ENCODE measurements around the gene KRTAP26-1. TPM values are rescaled to one million over a fixed set of nuclear protein-coding genes. Genes with fewer than 3 reads are reported as not detected.

Gene KRTAP26-1
- total RNA-seq, 4 donors from 2014 or later = not detected

- Histone ChIP-seq H3K4me1 (no peaks in the 10 kb centered on the region), H3K27me3 (no peaks in the 10 kb centered on the region), H3K9me3 (no peaks in the 10 kb centered on the region), H3K4me3 (no peak overlapping the region), H3K36me3 (no peaks in the 10 kb centered on the region), H3K27ac (replicated peaks in 1 of 4) (no peak overlapping the region)
- intact Hi-C loops (cut with DNase I) = no loop called here
- no peak for TF ChIP-seq POLR2A (IDR thresholded peaks at IDR 0.05; ENCODE audit: low read depth)
- DNase-seq (ENCODE audit: extremely low spot score) = no peak
Observed at GRCh38 chr21:30337772-30338171, 17.7 kb upstream of the KRTAP26-1 start.

GRCh38 chr21:30337276-30337744, 17.2 kb upstream of the KRTAP26-1 start, which contains the start of gene KRTAP27-1:
KRTAP27-1 (minus strand) TSS chr21:30337694; CDS start chr21:30337668, 26 bp downstream.
- intact Hi-C loops (cut with DNase I) = no loop called here
- no peaks in the 10 kb centered on the region for H3K9me3 ChIP-seq
- H3K4me1 ChIP-seq = no peaks in the 10 kb centered on the region
- no peak within 1 kb of the TSS for H3K4me3 ChIP-seq
- H3K27ac ChIP-seq (replicated peaks in 1 of 4) = no peak within 1 kb of the TSS
- no peak for TF ChIP-seq EP300 (IDR thresholded peaks at IDR 0.05)
- no peak for TF ChIP-seq POLR2A (IDR thresholded peaks at IDR 0.05; ENCODE audit: low read depth)
- TF ChIP-seq POLR2AphosphoS5 (IDR thresholded peaks at IDR 0.05) = no peak
- TF ChIP-seq CTCF (IDR thresholded peaks at IDR 0.05) = no peak
- H3K36me3 ChIP-seq = no peaks in the 10 kb centered on the region
- 90% methylated on average over 6 of the region's 6 CpGs for WGBS
- H3K27me3 ChIP-seq = no peaks in the 10 kb centered on the region
- DNase-seq (ENCODE audit: extremely low spot score) = no peak

- no peaks in the 10 kb centered on the region for H3K9me3 ChIP-seq
- TF ChIP-seq EP300 (IDR thresholded peaks at IDR 0.05) = no peak
- TF ChIP-seq POLR2A (IDR thresholded peaks at IDR 0.05; ENCODE audit: low read depth) = no peak
- no peak for DNase-seq (ENCODE audit: extremely low spot score)
- no peak overlapping the region for H3K27ac ChIP-seq (replicated peaks in 1 of 4)
- no peaks in the 10 kb centered on the region for H3K4me1 ChIP-seq
- H3K36me3 ChIP-seq = no peaks in the 10 kb centered on the region
- no peaks in the 10 kb centered on the region for H3K27me3 ChIP-seq
- intact Hi-C loops (cut with DNase I) = no loop called here
- H3K4me3 ChIP-seq = no peak overlapping the region
- 50% methylated on average over 2 of the region's 2 CpGs for WGBS
Observed at GRCh38 chr21:30336596-30336995, 16.5 kb upstream of the KRTAP26-1 start.

- H3K9me3 ChIP-seq = no peaks in the 10 kb centered on the region
- DNase-seq (ENCODE audit: extremely low spot score) = no peak
- WGBS = 71% methylated on average over 3 of the region's 3 CpGs
- H3K4me1 ChIP-seq = no peaks in the 10 kb centered on the region
- H3K27me3 ChIP-seq = no peaks in the 10 kb centered on the region
- no peak overlapping the region for H3K27ac ChIP-seq (replicated peaks in 1 of 4)
- intact Hi-C loops (cut with DNase I) = no loop called here
- no peak overlapping the region for H3K4me3 ChIP-seq
- H3K36me3 ChIP-seq = no peaks in the 10 kb centered on the region
- TF ChIP-seq EP300 (IDR thresholded peaks at IDR 0.05) = no peak
Observed at GRCh38 chr21:30333736-30334135, 13.6 kb upstream of the KRTAP26-1 start.

- no peak for DNase-seq (ENCODE audit: extremely low spot score)
- TF ChIP-seq POLR2AphosphoS5 (IDR thresholded peaks at IDR 0.05) = no peak
- TF ChIP-seq EP300 (IDR thresholded peaks at IDR 0.05) = no peak
- TF ChIP-seq CTCF (IDR thresholded peaks at IDR 0.05) = no peak
- no peak for TF ChIP-seq POLR2A (IDR thresholded peaks at IDR 0.05; ENCODE audit: low read depth)
- Histone ChIP-seq H3K27ac (replicated peaks in 1 of 4) (no peak overlapping the region), H3K36me3 (no peaks in the 10 kb centered on the region), H3K4me1 (no peaks in the 10 kb centered on the region), H3K27me3 (no peaks in the 10 kb centered on the region), H3K9me3 (no peaks in the 10 kb centered on the region), H3K4me3 (no peak overlapping the region)
- 71% methylated on average over 2 of the region's 2 CpGs for WGBS
- intact Hi-C loops (cut with DNase I) = no loop called here
Observed at GRCh38 chr21:30332681-30333080, 12.6 kb upstream of the KRTAP26-1 start.

- Histone ChIP-seq H3K27me3 (no peaks in the 10 kb centered on the region), H3K36me3 (no peaks in the 10 kb centered on the region), H3K9me3 (peaks cover 0 to 14% (median 3%) of the 10 kb centered on the region in 4 donors), H3K27ac (replicated peaks in 1 of 4) (no peak overlapping the region), H3K4me3 (no peak overlapping the region), H3K4me1 (no peaks in the 10 kb centered on the region)
- intact Hi-C loops (cut with DNase I) = no loop called here
- no peak for TF ChIP-seq CTCF (IDR thresholded peaks at IDR 0.05)
- TF ChIP-seq EP300 (IDR thresholded peaks at IDR 0.05) = no peak
- TF ChIP-seq POLR2A (IDR thresholded peaks at IDR 0.05; ENCODE audit: low read depth) = no peak
- TF ChIP-seq POLR2AphosphoS5 (IDR thresholded peaks at IDR 0.05) = no peak
- no peak for DNase-seq (ENCODE audit: extremely low spot score)
- 88% methylated on average over 4 of the region's 4 CpGs for WGBS
Observed at GRCh38 chr21:30329203-30329875, 9.2 kb upstream of the KRTAP26-1 start.
